ENCODE data around the gene IKZF2. TPM values are rescaled to one million over a fixed set of nuclear protein-coding genes. Genes with fewer than 3 reads are reported as not detected.

IKZF2 gene
- total and polyA plus RNA-seq, 4 donors, result 1.3 to 51.4 (median 7.3) TPM

GRCh38 chr2:213167271-213167930 is 16.0 kb upstream of the IKZF2 start:
- Histone ChIP-seq H3K4me1 (ENCODE audit: control insufficient read depth in 5 of 5, insufficient read depth in 5 of 5, low read length in 5 of 5) (no peaks in the 10 kb centered on the region), H3K9ac (ENCODE audit: insufficient read depth in 1 of 2, low read length in 2 of 2) (no peak overlapping the region), H3K27ac (ENCODE audit: low read depth in 1 of 2, low read length in 1 of 2) (no peak overlapping the region), H3K36me3 (ENCODE audit: control insufficient read depth in 4 of 4, insufficient read depth in 4 of 4, low read length in 4 of 4) (no peaks in the 10 kb centered on the region), H3K27me3 (ENCODE audit: control insufficient read depth in 3 of 3, insufficient read depth in 3 of 3, low read length in 2 of 3) (no peaks in the 10 kb centered on the region), H3K4me3 (no peak overlapping the region), H3K9me3 (ENCODE audit: control insufficient read depth in 4 of 4, insufficient read depth in 3 of 4, low read length in 3 of 4) (no peaks in the 10 kb centered on the region)
- ATAC-seq (ENCODE audit: insufficient read depth, low FRiP score) (no peak), DNase-seq (no peak)
- TF ChIP-seq, protein P1, sequence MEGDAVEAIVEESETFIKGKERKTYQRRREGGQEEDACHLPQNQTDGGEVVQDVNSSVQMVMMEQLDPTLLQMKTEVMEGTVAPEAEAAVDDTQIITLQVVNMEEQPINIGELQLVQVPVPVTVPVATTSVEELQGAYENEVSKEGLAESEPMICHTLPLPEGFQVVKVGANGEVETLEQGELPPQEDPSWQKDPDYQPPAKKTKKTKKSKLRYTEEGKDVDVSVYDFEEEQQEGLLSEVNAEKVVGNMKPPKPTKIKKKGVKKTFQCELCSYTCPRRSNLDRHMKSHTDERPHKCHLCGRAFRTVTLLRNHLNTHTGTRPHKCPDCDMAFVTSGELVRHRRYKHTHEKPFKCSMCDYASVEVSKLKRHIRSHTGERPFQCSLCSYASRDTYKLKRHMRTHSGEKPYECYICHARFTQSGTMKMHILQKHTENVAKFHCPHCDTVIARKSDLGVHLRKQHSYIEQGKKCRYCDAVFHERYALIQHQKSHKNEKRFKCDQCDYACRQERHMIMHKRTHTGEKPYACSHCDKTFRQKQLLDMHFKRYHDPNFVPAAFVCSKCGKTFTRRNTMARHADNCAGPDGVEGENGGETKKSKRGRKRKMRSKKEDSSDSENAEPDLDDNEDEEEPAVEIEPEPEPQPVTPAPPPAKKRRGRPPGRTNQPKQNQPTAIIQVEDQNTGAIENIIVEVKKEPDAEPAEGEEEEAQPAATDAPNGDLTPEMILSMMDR (IDR thresholded peaks at IDR 0.05; ENCODE audit: control extremely low read depth, extremely low read depth), result no peak
- WGBS, 2 donors, result 93 to 96% methylated on average over 2 of the region's 2 CpGs

GRCh38 chr2:213166109-213166508 is 14.7 kb upstream of the IKZF2 start:
- no peak overlapping the region for H3K4me3 ChIP-seq
- no peak overlapping the region for H3K27ac ChIP-seq (ENCODE audit: low read depth in 1 of 2, low read length in 1 of 2)
- no peaks in the 10 kb centered on the region for H3K27me3 ChIP-seq (ENCODE audit: control insufficient read depth in 3 of 3, insufficient read depth in 3 of 3, low read length in 2 of 3)
- peaks cover 0 to 2% (median 0%) of the 10 kb centered on the region in 5 donors for H3K4me1 ChIP-seq (ENCODE audit: control insufficient read depth in 5 of 5, insufficient read depth in 5 of 5, low read length in 5 of 5)
- TF ChIP-seq, protein P1 (IDR thresholded peaks at IDR 0.05; ENCODE audit: control extremely low read depth, extremely low read depth), result no peak
- no peaks in the 10 kb centered on the region for H3K9me3 ChIP-seq (ENCODE audit: control insufficient read depth in 4 of 4, insufficient read depth in 3 of 4, low read length in 3 of 4)
- no peak overlapping the region for H3K9ac ChIP-seq (ENCODE audit: insufficient read depth in 1 of 2, low read length in 2 of 2)
- ATAC-seq (ENCODE audit: insufficient read depth, low FRiP score), result no peak
- no peaks in the 10 kb centered on the region for H3K36me3 ChIP-seq (ENCODE audit: control insufficient read depth in 4 of 4, insufficient read depth in 4 of 4, low read length in 4 of 4)
- no peak for DNase-seq

DNA sequence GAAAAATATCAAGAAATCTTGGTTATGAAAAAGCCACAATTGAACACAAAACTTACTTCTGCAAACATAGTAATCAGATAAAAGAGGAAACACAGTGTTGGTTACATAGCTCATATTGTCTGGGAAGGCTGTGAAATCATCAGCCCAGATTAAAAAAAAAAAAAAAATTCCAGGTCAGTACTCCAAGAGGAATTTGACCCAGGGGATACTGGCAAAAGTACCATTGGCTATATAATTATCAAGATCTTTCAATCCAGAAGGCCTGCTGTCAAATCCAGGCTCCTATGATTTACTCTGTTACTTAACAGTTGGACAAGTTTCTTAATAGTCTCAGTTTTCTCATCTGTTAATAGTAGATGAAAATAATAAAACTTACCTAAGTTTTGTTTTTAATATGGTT is 12.9 kb upstream of the IKZF2 start:
- Histone ChIP-seq H3K27me3 (ENCODE audit: control insufficient read depth in 3 of 3, insufficient read depth in 3 of 3, low read length in 2 of 3) (peaks cover 0 to 2% (median 0%) of the 10 kb centered on the region in 3 donors), H3K36me3 (ENCODE audit: control insufficient read depth in 4 of 4, insufficient read depth in 4 of 4, low read length in 4 of 4) (no peaks in the 10 kb centered on the region), H3K4me3 (no peak overlapping the region), H3K9ac (ENCODE audit: insufficient read depth in 1 of 2, low read length in 2 of 2) (no peak overlapping the region), H3K9me3 (ENCODE audit: control insufficient read depth in 4 of 4, insufficient read depth in 3 of 4, low read length in 3 of 4) (no peaks in the 10 kb centered on the region), H3K4me1 (ENCODE audit: control insufficient read depth in 5 of 5, insufficient read depth in 5 of 5, low read length in 5 of 5) (peaks cover 0 to 2% (median 0%) of the 10 kb centered on the region in 5 donors), H3K27ac (ENCODE audit: low read depth in 1 of 2, low read length in 1 of 2) (no peak overlapping the region)
- no peak for ATAC-seq (ENCODE audit: insufficient read depth, low FRiP score)
- DNase-seq, result no peak
- TF ChIP-seq, protein P1 (IDR thresholded peaks at IDR 0.05; ENCODE audit: control extremely low read depth, extremely low read depth), result no peak

All from lung (tissue), 12 donors.